Chondrocyte (in vitro differentiated cells): ENCODE data around the gene PPP1R14C. TPM values are rescaled to one million over a fixed set of nuclear protein-coding genes. Genes with fewer than 3 reads are reported as not detected.
"Not testable (repeated sequence)": the region's sequence is repeated elsewhere in the genome, so short reads cannot be mapped to it uniquely, and the experiment has no call there.

Experiments
- DNase-seq: peaks from one replicate; pipeline ENCODE4 v3.0.0; 2021; ENCODE audit warnings: mixed read lengths, low spot score
- H3K27ac Mint-ChIP-seq: one replicate; pipeline ENCODE4 v1.8.0; 2021; ENCODE audit warnings: mild to moderate bottlenecking, moderate library complexity, mixed read lengths; ENCODE audit not compliant: unreplicated experiment
- H3K27me3 Mint-ChIP-seq: 2 replicates; pipeline ENCODE4 v1.8.0; 2021; ENCODE audit warnings: low read depth, mixed read lengths
- H3K36me3 Mint-ChIP-seq: 2 replicates; pipeline ENCODE4 v1.8.0; 2021; ENCODE audit warnings: low read depth, mixed read lengths
- H3K4me1 Mint-ChIP-seq: 2 replicates; pipeline ENCODE4 v1.8.0; 2021; ENCODE audit warnings: low read depth, mild to moderate bottlenecking, mixed read lengths
- H3K4me3 Mint-ChIP-seq: one replicate; pipeline ENCODE4 v1.8.0; 2021; ENCODE audit warnings: mild to moderate bottlenecking, moderate library complexity, mixed read lengths; ENCODE audit not compliant: unreplicated experiment
- H3K9me3 Mint-ChIP-seq: 2 replicates; pipeline ENCODE4 v1.8.0; 2021; ENCODE audit warnings: low read depth, mixed read lengths
- total RNA-seq: library from RNA; stranded (reverse); gene quantifications from 3 replicates; pipeline ENCODE4 v1.2.1, GENCODE V29; 2021
- TF ChIP-seq, protein P1 (sequence below): fragments of 200-600 bp; sonication (generic); IDR thresholded peaks from 2 replicates; pipeline ENCODE4 v1.5.0; 2021; ENCODE audit warnings: antibody characterized with exemption, mild to moderate bottlenecking, moderate library complexity

The PPP1R14C gene
- total RNA-seq, 1 donor from 2014 or later = 3.4 TPM

- H3K4me3 Mint-ChIP-seq = no peak overlapping the region
- no peaks in the 10 kb centered on the region for H3K36me3 Mint-ChIP-seq
- no peaks in the 10 kb centered on the region for H3K4me1 Mint-ChIP-seq
- no peaks in the 10 kb centered on the region for H3K9me3 Mint-ChIP-seq
- peaks cover 14% of the 10 kb centered on the region for H3K27me3 Mint-ChIP-seq
- no peak overlapping the region for H3K27ac Mint-ChIP-seq
- TF ChIP-seq, protein P1, sequence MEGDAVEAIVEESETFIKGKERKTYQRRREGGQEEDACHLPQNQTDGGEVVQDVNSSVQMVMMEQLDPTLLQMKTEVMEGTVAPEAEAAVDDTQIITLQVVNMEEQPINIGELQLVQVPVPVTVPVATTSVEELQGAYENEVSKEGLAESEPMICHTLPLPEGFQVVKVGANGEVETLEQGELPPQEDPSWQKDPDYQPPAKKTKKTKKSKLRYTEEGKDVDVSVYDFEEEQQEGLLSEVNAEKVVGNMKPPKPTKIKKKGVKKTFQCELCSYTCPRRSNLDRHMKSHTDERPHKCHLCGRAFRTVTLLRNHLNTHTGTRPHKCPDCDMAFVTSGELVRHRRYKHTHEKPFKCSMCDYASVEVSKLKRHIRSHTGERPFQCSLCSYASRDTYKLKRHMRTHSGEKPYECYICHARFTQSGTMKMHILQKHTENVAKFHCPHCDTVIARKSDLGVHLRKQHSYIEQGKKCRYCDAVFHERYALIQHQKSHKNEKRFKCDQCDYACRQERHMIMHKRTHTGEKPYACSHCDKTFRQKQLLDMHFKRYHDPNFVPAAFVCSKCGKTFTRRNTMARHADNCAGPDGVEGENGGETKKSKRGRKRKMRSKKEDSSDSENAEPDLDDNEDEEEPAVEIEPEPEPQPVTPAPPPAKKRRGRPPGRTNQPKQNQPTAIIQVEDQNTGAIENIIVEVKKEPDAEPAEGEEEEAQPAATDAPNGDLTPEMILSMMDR = no peak
- no peak for DNase-seq
These were observed 16.1 kb upstream of the PPP1R14C start for GRCh38 chr6:150126641-150127291.

- H3K27me3 Mint-ChIP-seq = peaks cover 14% of the 10 kb centered on the region
- H3K36me3 Mint-ChIP-seq = no peaks in the 10 kb centered on the region
- no peak for DNase-seq
- no peak overlapping the region for H3K27ac Mint-ChIP-seq
- no peak overlapping the region for H3K4me3 Mint-ChIP-seq
- no peaks in the 10 kb centered on the region for H3K9me3 Mint-ChIP-seq
- H3K4me1 Mint-ChIP-seq = no peaks in the 10 kb centered on the region
- TF ChIP-seq, protein P1 = no peak
These were observed 14.4 kb upstream of the PPP1R14C start for GRCh38 chr6:150128425-150128824.

- no peak overlapping the region for H3K27ac Mint-ChIP-seq
- no peak for DNase-seq
- TF ChIP-seq, protein P1 = no peak
- no peaks in the 10 kb centered on the region for H3K9me3 Mint-ChIP-seq
- H3K4me1 Mint-ChIP-seq = no peaks in the 10 kb centered on the region
- H3K27me3 Mint-ChIP-seq = peaks cover 10% of the 10 kb centered on the region
- H3K36me3 Mint-ChIP-seq = no peaks in the 10 kb centered on the region
- H3K4me3 Mint-ChIP-seq = no peak overlapping the region
These were observed 13.0 kb upstream of the PPP1R14C start for GRCh38 chr6:150129616-150130505.

DNA sequence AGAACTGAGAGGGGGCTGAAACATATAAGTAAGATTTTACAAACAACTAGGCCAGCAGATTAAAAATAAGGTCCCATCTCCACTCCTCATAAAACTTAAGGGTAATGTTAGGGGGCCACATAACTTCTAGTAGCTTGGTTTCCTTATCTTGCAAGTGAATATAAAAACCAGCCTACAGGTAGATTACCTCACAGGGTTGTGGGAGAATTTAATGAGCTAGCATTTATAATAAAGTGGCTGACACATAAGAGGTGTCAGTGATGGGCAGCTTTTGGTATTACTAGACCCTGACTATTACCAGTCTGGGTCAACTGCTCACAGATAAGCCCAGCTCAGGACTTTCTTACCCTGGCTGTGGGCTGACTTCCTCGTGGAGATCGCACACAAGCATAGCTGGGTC, 9.2 kb upstream of the PPP1R14C start:
- Mint-ChIP-seq H3K27ac (no peak overlapping the region), H3K27me3 (peaks cover 15% of the 10 kb centered on the region), H3K9me3 (no peaks in the 10 kb centered on the region), H3K36me3 (no peaks in the 10 kb centered on the region), H3K4me3 (no peak overlapping the region), H3K4me1 (no peaks in the 10 kb centered on the region)
- DNase-seq = no peak
- TF ChIP-seq, protein P1 = no peak

- H3K27ac Mint-ChIP-seq = no peak overlapping the region
- H3K9me3 Mint-ChIP-seq = no peaks in the 10 kb centered on the region
- no peak overlapping the region for H3K4me3 Mint-ChIP-seq
- no peak for DNase-seq
- H3K27me3 Mint-ChIP-seq = peaks cover 19% of the 10 kb centered on the region
- no peaks in the 10 kb centered on the region for H3K4me1 Mint-ChIP-seq
- TF ChIP-seq, protein P1 = no peak
- no peaks in the 10 kb centered on the region for H3K36me3 Mint-ChIP-seq
These were observed 8.4 kb upstream of the PPP1R14C start for GRCh38 chr6:150134280-150134920.

DNA sequence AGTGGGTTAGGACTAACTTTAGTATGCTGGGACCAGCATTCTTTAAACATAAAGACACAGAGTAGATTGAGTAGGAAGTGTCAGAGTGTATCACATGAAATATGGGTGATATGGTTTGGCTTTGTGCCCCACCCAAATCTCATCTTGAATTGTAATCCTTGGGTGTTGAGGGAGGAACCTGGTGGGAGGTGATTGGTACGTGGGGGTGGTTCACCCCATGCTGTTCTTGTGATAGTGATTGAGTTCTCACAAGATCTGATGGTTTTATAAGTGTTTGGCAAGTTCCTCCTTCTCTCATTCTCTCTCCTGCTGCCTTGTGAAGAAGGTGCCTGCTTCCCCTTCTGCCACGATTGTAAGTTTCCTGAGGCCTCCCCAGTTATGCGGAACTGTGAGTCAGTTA, 5.1 kb upstream of the PPP1R14C start:
- not testable (repeated sequence) for H3K9me3 Mint-ChIP-seq, H3K4me3 Mint-ChIP-seq, H3K27ac Mint-ChIP-seq, H3K4me1 Mint-ChIP-seq, H3K36me3 Mint-ChIP-seq, DNase-seq
- peaks cover 24% of the 10 kb centered on the region for H3K27me3 Mint-ChIP-seq
